H1 (cell line): ENCODE data around the gene TGM3. TPM values are rescaled to one million over a fixed set of nuclear protein-coding genes. Genes with fewer than 3 reads are reported as not detected.

Source experiments
- CTCF ChIA-PET: fragments of 300-600 bp; sonication (Branson Sonifier 250); formaldehyde crosslinking; loops from one replicate; lab custom pipeline; 2021; ENCODE audit not compliant: partially characterized antibody; lab: Charles Lee
- POLR2A ChIA-PET: fragments of 300-600 bp; sonication (Branson Sonifier 250); formaldehyde crosslinking; loops from one replicate; lab custom pipeline; 2021; ENCODE audit warnings: inconsistent platforms; ENCODE audit not compliant: partially characterized antibody; lab: Charles Lee
- DNase-seq, 2 experiments: peaks; one replicate each; pipeline versions ENCODE4 v3.0.0 to v3.0.0-alpha.2; 2010 to 2022; ENCODE audit warnings: low spot score in 2 of 2, low read depth in 1 of 2, mixed read lengths in 1 of 2
- FAIRE-seq: peaks from 2 replicates; lab custom pipeline; 2011; peaks lifted over from hg19 to GRCh38; lab: Jason Lieb, UNC
- H2AFZ ChIP-seq: 2 replicates; pipeline ENCODE4 v1.8.1; 2012; ENCODE audit warnings: low read length, inconsistent platforms
- H2AK5ac ChIP-seq: 2 replicates; pipeline ENCODE4 v1.6.1; 2013; ENCODE audit warnings: low read depth, low read length
- H2BK120ac ChIP-seq: replicated peaks from 2 replicates; pipeline ENCODE3; 2013; ENCODE audit warnings: low read depth, low read length, inconsistent platforms
- H2BK12ac ChIP-seq: 2 replicates; pipeline ENCODE4 v1.6.1; 2013; ENCODE audit warnings: low read depth, low read length
- H2BK15ac ChIP-seq: 2 replicates; pipeline ENCODE4 v1.6.1; 2013; ENCODE audit warnings: low read length
- H2BK20ac ChIP-seq: 2 replicates; pipeline ENCODE4 v1.6.1; 2013; ENCODE audit warnings: low read length
- H2BK5ac ChIP-seq: 2 replicates; pipeline ENCODE4 v1.6.1; 2013; ENCODE audit warnings: low read depth, low read length
- H3K14ac ChIP-seq: 2 replicates; pipeline ENCODE4 v1.6.1; 2013; ENCODE audit warnings: inconsistent platforms; ENCODE audit not compliant: insufficient read length
- H3K18ac ChIP-seq: 2 replicates; pipeline ENCODE4 v1.6.1; 2013; ENCODE audit warnings: low read length; ENCODE audit errors: extremely low read depth
- H3K23ac ChIP-seq: 2 replicates; pipeline ENCODE4 v1.6.1; 2013; ENCODE audit warnings: inconsistent platforms; ENCODE audit not compliant: insufficient read length
- H3K23me2 ChIP-seq: 2 replicates; pipeline ENCODE4 v1.6.1; 2013; ENCODE audit warnings: low read depth, low read length
- H3K27ac ChIP-seq: 2 replicates; pipeline ENCODE4 v1.6.1; 2011; ENCODE audit warnings: low read depth, low read length, inconsistent platforms
- H3K27me3 ChIP-seq, 4 experiments: replicated peaks in 1 of 4; 1 replicate in 1 of 4; 2 replicates in 3 of 4; pipeline versions ENCODE4 v1.6.1 to v1.8.1; 2011 to 2013; ENCODE audit warnings: low read length in 3 of 4, mild to moderate bottlenecking in 3 of 4, inconsistent platforms in 2 of 4, mixed read lengths in 2 of 4, moderate library complexity in 1 of 4; ENCODE audit not compliant: control insufficient read depth in 3 of 4, insufficient read depth in 3 of 4; ENCODE audit errors: extremely low read depth in 1 of 4
- H3K36me3 ChIP-seq, 4 experiments: 2 replicates each; pipeline versions ENCODE4 v1.6.1 to v1.8.1; 2011 to 2013; ENCODE audit warnings: mild to moderate bottlenecking in 4 of 4, low read length in 3 of 4, moderate library complexity in 2 of 4, control low read depth in 1 of 4, inconsistent platforms in 1 of 4; ENCODE audit not compliant: insufficient read depth in 4 of 4, control insufficient read depth in 2 of 4
- H3K4ac ChIP-seq: replicated peaks from 2 replicates; pipeline ENCODE3; 2013; ENCODE audit warnings: low read length, low read depth, mixed read lengths, inconsistent platforms; ENCODE audit not compliant: insufficient read length
- H3K4me1 ChIP-seq, 4 experiments: replicated peaks in 1 of 4; 1 replicate in 1 of 4; 2 replicates in 3 of 4; pipeline versions ENCODE4 v1.6.1 to v1.8.1; 2011 to 2013; ENCODE audit warnings: low read length in 3 of 4, inconsistent platforms in 2 of 4, mixed read lengths in 1 of 4; ENCODE audit not compliant: insufficient read depth in 4 of 4, control insufficient read depth in 3 of 4
- H3K4me2 ChIP-seq, 2 experiments: 2 replicates each; pipeline versions ENCODE4 v1.6.1 to v1.8.1; 2011 to 2013; ENCODE audit warnings: low read depth in 2 of 2, low read length in 2 of 2, control low read depth in 1 of 2, inconsistent platforms in 1 of 2, mild to moderate bottlenecking in 1 of 2; ENCODE audit not compliant: insufficient read depth in 1 of 2
- H3K4me3 ChIP-seq, 4 experiments: fragments of 200-600, 300-600 bp in 1 of 4; sonication (generic), shearing (Covaris generic), sonication (Bioruptor Twin) in 1 of 4; 2 replicates each; pipeline versions ENCODE4 v1.5.1 to v1.8.1; 2011 to 2016; ENCODE audit warnings: low read length in 4 of 4, low read depth in 3 of 4, control low read depth in 2 of 4, inconsistent platforms in 2 of 4, mild to moderate bottlenecking in 2 of 4, mixed read lengths in 1 of 4, moderate library complexity in 1 of 4; ENCODE audit not compliant: insufficient read depth in 2 of 4; ENCODE audit errors: extremely low read depth in 1 of 4
- H3K56ac ChIP-seq: replicated peaks from 2 replicates; pipeline ENCODE3; 2013; ENCODE audit warnings: low read depth, mild to moderate bottlenecking, mixed read lengths, low read length, inconsistent platforms; ENCODE audit not compliant: insufficient read length
- H3K79me1 ChIP-seq: 2 replicates; pipeline ENCODE4 v1.6.1; 2013; ENCODE audit warnings: low read depth, low read length, control low read depth
- H3K79me2 ChIP-seq, 2 experiments: 2 replicates each; pipeline versions ENCODE4 v1.6.1 to v1.8.1; 2012 to 2013; ENCODE audit warnings: low read length in 2 of 2, mild to moderate bottlenecking in 2 of 2, inconsistent platforms in 1 of 2; ENCODE audit not compliant: insufficient read depth in 2 of 2, control insufficient read depth in 1 of 2
- H3K9ac ChIP-seq, 4 experiments: replicated peaks in 1 of 4; 1 replicate in 1 of 4; 2 replicates in 3 of 4; pipeline versions ENCODE4 v1.6.1 to v1.8.1; 2011 to 2013; ENCODE audit warnings: low read depth in 3 of 4, low read length in 3 of 4, control low read depth in 2 of 4, mild to moderate bottlenecking in 2 of 4, moderate library complexity in 2 of 4, inconsistent platforms in 1 of 4; ENCODE audit errors: extremely low read depth in 1 of 4
- H3K9me3 ChIP-seq, 2 experiments: 2 replicates each; pipeline versions ENCODE4 v1.6.1 to v1.8.1; 2012 to 2013; ENCODE audit warnings: mild to moderate bottlenecking in 2 of 2, moderate library complexity in 2 of 2, control low read depth in 1 of 2, inconsistent platforms in 1 of 2, low read depth in 1 of 2, low read length in 1 of 2, mixed read lengths in 1 of 2; ENCODE audit not compliant: insufficient read depth in 2 of 2
- H4K20me1 ChIP-seq, 2 experiments: replicated peaks in 1 of 2; 2 replicates each; pipeline versions ENCODE3 to v1.8.1; 2011 to 2013; ENCODE audit warnings: inconsistent platforms in 2 of 2, low read length in 2 of 2, mild to moderate bottlenecking in 1 of 2; ENCODE audit not compliant: insufficient read depth in 2 of 2, control insufficient read depth in 1 of 2
- H4K5ac ChIP-seq: 2 replicates; pipeline ENCODE4 v1.6.1; 2013; ENCODE audit warnings: low read length, low read depth, mixed read lengths, inconsistent platforms; ENCODE audit not compliant: insufficient read length
- H4K8ac ChIP-seq: 2 replicates; pipeline ENCODE4 v1.8.0; 2013; ENCODE audit warnings: mild to moderate bottlenecking, moderate library complexity, low read length, inconsistent platforms; ENCODE audit not compliant: insufficient read depth; ENCODE audit errors: extremely low read depth
- H4K91ac ChIP-seq: replicated peaks from 2 replicates; pipeline ENCODE3; 2013; ENCODE audit warnings: low read length, mixed read lengths, inconsistent platforms; ENCODE audit not compliant: insufficient read length
- CHD1 ChIP-seq: IDR thresholded peaks from 2 replicates; pipeline ENCODE4 v1.6.1; 2012; ENCODE audit warnings: low read depth, low read length, improper control_type of control experiment
- TCF12 ChIP-seq: IDR thresholded peaks from 2 replicates; pipeline ENCODE4 v1.6.1; 2011; ENCODE audit warnings: low read depth, mild to moderate bottlenecking, low read length
- WGBS, 2 experiments: shearing (Covaris generic) in 1 of 2; methylation state at CpG; one replicate each; pipeline versions ENCODE4 v1.1.6 to v1.1.7; 2013 to 2015; ENCODE audit warnings: low lambda C conversion rate in 2 of 2, mixed read lengths in 2 of 2, inconsistent platforms in 1 of 2, low coverage in 1 of 2, missing lambda C conversion rate in 1 of 2; ENCODE audit not compliant: insufficient replicate concordance in 2 of 2, insufficient coverage in 1 of 2, insufficient read length in 1 of 2; ENCODE audit errors: extremely low coverage in 1 of 2, missing lambda C conversion rate in 1 of 2; 5-methylcytosine and 5-hydroxymethylcytosine counted together
- polyA plus RNA-seq, 7 experiments: library from polyadenylated mRNA; depleted of rRNA in 3 of 7; stranded (reverse) in 5 of 7; unstranded in 2 of 7; fragments of >200 nt in 5 of 7; fragments of 200-250 nt in 2 of 7; gene quantifications; 1 replicate in 5 of 7; 2 replicates in 1 of 7; 4 replicates in 1 of 7; pipeline versions ENCODE4 v1.2.1 to v1.2.3, GENCODE V29; 2011 to 2013; ENCODE audit warnings: missing spikeins in 2 of 7, mixed read lengths in 2 of 7
- total RNA-seq: library from RNA; stranded (reverse); fragmentation: NEBNext Ultra II Directional; extraction: Animal tissue kit (Norgen Biotek cat#: 25700); gene quantifications from 2 replicates; pipeline ENCODE4 v1.2.1, GENCODE V29; 2021

The TGM3 gene
- total and polyA plus RNA-seq, 2 of the 8 experiments (the other 6 are each of a cell fraction or from before 2014, with no cell fraction given) = 0.12 TPM; not detected in 1

DNA sequence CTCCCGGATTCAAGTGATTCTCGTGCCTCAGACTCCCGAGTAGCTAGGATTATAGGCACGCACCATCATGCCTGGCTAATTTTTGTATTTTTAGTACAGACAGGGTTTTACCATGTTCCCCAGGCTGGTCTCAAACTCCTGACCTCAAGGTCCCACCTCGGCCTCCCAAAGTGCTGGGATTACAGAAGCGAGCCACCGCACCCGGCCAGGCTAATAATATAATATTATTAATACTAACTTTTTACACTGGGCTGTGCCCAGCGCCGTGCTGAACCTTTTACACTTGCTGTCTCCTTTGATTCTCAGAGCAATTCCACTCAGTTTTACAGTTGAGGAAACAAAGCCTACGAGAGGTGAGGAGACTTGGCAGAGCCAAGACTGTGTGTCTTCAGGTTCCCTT, 2.3 kb upstream of the TGM3 start:
- Histone ChIP-seq H3K18ac (no peak overlapping the region), H2AK5ac (no peak overlapping the region), H4K8ac (no peak overlapping the region), H3K27ac (no peak overlapping the region), H3K4me3 (no peak overlapping the region), H3K14ac (no peak overlapping the region), H3K79me1 (no peaks in the 10 kb centered on the region), H4K20me1 (no peaks in the 10 kb centered on the region), H3K23me2 (no peaks in the 10 kb centered on the region), H3K9me3 (no peaks in the 10 kb centered on the region), H4K5ac (no peak overlapping the region), H3K9ac (no peak overlapping the region), H3K36me3 (no peaks in the 10 kb centered on the region), H3K56ac (no peak overlapping the region), H3K23ac (no peak overlapping the region), H4K91ac (no peak overlapping the region), H3K27me3 (no peaks in the 10 kb centered on the region; a peak in 1 of 7 replicates), H2BK15ac (no peak overlapping the region), H2BK20ac (no peak overlapping the region), H3K4ac (no peak overlapping the region), H3K79me2 (no peaks in the 10 kb centered on the region), H3K4me1 (peaks cover 7 to 16% (median 9%) of the 10 kb centered on the region in 4 experiments), H3K4me2 (no peak overlapping the region), H2AFZ (no peak overlapping the region), H2BK12ac (no peak overlapping the region), H2BK120ac (no peak overlapping the region), H2BK5ac (no peak overlapping the region)
- DNase-seq = no peak
- no peak for FAIRE-seq
- CTCF ChIA-PET = interaction anchor here (1.0 to 1.5 kb wide), 7 partner anchors 8 to 228 kb away, joined by 3 to 5 read pairs (median 3); no protein-coding TSS in a partner anchor
- WGBS, 2 experiments = 97% methylated on average over 11 of the region's 11 CpGs; no CpG with 5 or more reads in 1 of the 2 experiments
- POLR2A ChIA-PET = no interaction called here
- TF ChIP-seq CHD1 (no peak), TCF12 (no peak)
